HepG2 (cell line): ENCODE measurements around the gene ZFHX3.

Experiments used
- CHCHD3 ChIP-seq: sonication (generic); formaldehyde crosslinking; IDR thresholded peaks from 2 replicates; pipeline ENCODE4 v1.8.0; 2022; ENCODE audit warnings: mild to moderate bottlenecking, missing genetic modification reagents, moderate library complexity
- REXO4 ChIP-seq: sonication (generic); formaldehyde crosslinking; IDR thresholded peaks from 2 replicates; pipeline ENCODE4 v1.8.0; 2022; ENCODE audit warnings: missing genetic modification reagents, mild to moderate bottlenecking, borderline replicate concordance
- TF ChIP-seq, protein P1 (sequence below): sonication (generic); formaldehyde crosslinking; IDR thresholded peaks from 2 replicates; pipeline ENCODE4 v1.8.1; 2023; ENCODE audit warnings: mild to moderate bottlenecking, missing genetic modification reagents, borderline replicate concordance
- TF ChIP-seq, protein P2 (sequence below): sonication (generic); formaldehyde crosslinking; IDR thresholded peaks from 2 replicates; pipeline ENCODE4 v1.5.0; 2020; ENCODE audit warnings: mild to moderate bottlenecking, missing genetic modification reagents, moderate library complexity

DNA sequence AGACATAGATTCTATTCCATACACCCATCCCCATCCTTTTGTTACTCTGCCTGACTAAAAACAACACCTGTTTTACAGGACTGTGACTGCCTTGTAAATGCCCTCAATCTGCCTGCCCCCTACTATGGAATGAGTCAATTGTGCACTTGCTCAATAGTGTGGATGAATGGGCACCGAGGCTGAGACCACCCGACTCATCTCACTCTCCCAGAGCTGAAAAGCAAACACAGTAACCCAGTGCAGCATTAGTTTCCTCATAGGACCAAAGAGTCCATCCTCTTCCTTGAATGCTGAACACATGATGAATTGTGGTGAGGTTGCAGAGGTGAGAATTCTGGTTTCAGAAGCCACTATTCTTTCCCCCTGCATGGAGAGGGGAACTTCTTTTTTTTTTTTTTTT is 233.7 kb downstream of the ZFHX3 start:
- no peak for TF ChIP-seq CHCHD3 (CRISPR knock-in tag)
- TF ChIP-seq, protein P1, sequence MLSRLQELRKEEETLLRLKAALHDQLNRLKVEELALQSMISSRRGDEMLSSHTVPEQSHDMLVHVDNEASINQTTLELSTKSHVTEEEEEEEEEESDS (CRISPR knock-in tag) = no peak
- TF ChIP-seq REXO4 = no peak
- TF ChIP-seq, protein P2, sequence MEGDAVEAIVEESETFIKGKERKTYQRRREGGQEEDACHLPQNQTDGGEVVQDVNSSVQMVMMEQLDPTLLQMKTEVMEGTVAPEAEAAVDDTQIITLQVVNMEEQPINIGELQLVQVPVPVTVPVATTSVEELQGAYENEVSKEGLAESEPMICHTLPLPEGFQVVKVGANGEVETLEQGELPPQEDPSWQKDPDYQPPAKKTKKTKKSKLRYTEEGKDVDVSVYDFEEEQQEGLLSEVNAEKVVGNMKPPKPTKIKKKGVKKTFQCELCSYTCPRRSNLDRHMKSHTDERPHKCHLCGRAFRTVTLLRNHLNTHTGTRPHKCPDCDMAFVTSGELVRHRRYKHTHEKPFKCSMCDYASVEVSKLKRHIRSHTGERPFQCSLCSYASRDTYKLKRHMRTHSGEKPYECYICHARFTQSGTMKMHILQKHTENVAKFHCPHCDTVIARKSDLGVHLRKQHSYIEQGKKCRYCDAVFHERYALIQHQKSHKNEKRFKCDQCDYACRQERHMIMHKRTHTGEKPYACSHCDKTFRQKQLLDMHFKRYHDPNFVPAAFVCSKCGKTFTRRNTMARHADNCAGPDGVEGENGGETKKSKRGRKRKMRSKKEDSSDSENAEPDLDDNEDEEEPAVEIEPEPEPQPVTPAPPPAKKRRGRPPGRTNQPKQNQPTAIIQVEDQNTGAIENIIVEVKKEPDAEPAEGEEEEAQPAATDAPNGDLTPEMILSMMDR (CRISPR knock-in tag) = no peak
